Measurements from ENCODE around the gene EFTUD2. TPM values are rescaled to one million over a fixed set of nuclear protein-coding genes. Genes with fewer than 3 reads are reported as not detected.
A peak's percentile ranks its signal among the peaks of the same experiment; 100 is the strongest.

The EFTUD2 gene
- total and polyA plus RNA-seq, 11 donors = 21.3 to 106 (median 65.0) TPM

- H3K27me3 ChIP-seq = no peaks in the 10 kb centered on the region
- H3K9me3 ChIP-seq = no peaks in the 10 kb centered on the region
- peak in 4 of 5 donors; percentile 30 to 70 (median 56) for DNase-seq
- peaks cover 0 to 14% (median 2%) of the 10 kb centered on the region in 12 donors for H3K4me1 ChIP-seq
- H3K4me3 ChIP-seq = peak within 1 kb of the TSS in 11 of 12 donors; percentile 8 to 48 (median 32)
- TF ChIP-seq CTCF (IDR thresholded peaks at IDR 0.05) = no peak
- no peak for TF ChIP-seq POLR2A (IDR thresholded peaks at IDR 0.05)
- WGBS, 4 donors = 56 to 74% (median 65%) methylated on average over 2 of the region's 2 CpGs
- ATAC-seq = peak in 1 of 4 donors; percentile 16
- peak within 1 kb of the TSS in 10 of 12 donors; percentile 6 to 68 (median 60) for H3K27ac ChIP-seq
- intact Hi-C loops (cut with DNase I) = loop anchor here in 1 of 10 donors (5.0 kb wide), 1 partner anchor 40 kb away; no protein-coding TSS in a partner anchor
- H3K36me3 ChIP-seq = peaks cover 0 to 35% (median 28%) of the 10 kb centered on the region in 9 donors
These were observed 51.7 kb downstream of the EFTUD2 start, which contains the start of gene HIGD1B for GRCh38 chr17:44847586-44847985. Gene HIGD1B, plus strand, starts transcription at chr17:44847883. Its CDS starts 270 bp downstream, at chr17:44848153.

- TF ChIP-seq POLR2A (IDR thresholded peaks at IDR 0.05) (no peak), CTCF (IDR thresholded peaks at IDR 0.05) (no peak)
- no peaks in the 10 kb centered on the region for H3K9me3 ChIP-seq
- DNase-seq = no peak
These were observed 53.0 kb downstream of the EFTUD2 start for GRCh38 chr17:44846206-44846605.

GRCh38 chr17:44844390-44844830 is 54.8 kb downstream of the EFTUD2 start:
- Histone ChIP-seq H3K27ac (peak overlapping the region in 7 of 12 donors; percentile 0 to 67 (median 57)), H3K27me3 (no peaks in the 10 kb centered on the region), H3K4me1 (peaks cover 0 to 21% (median 2%) of the 10 kb centered on the region in 12 donors), H3K4me3 (no peak overlapping the region), H3K36me3 (peaks cover 0 to 4% (median 0%) of the 10 kb centered on the region in 9 donors), H3K9me3 (no peaks in the 10 kb centered on the region)
- TF ChIP-seq CTCF (IDR thresholded peaks at IDR 0.05) = peak in 2 of 12 donors; percentile 10 to 11
- TF ChIP-seq POLR2A (IDR thresholded peaks at IDR 0.05) = no peak
- ATAC-seq = peak; percentile 55 to 77 (median 60)
- DNase-seq = peak; percentile 67 to 81 (median 73)
- intact Hi-C loops (cut with DNase I) = loop anchor here in 1 of 10 donors (5.0 kb wide), 1 partner anchor 57 kb away; no protein-coding TSS in a partner anchor
- 59 to 67% (median 64%) methylated on average over 1 of the region's 1 CpG for WGBS, 4 donors

More at GRCh38 chr17:44846206-44846605, 53.0 kb downstream of the EFTUD2 start:
- ATAC-seq = no peak
- intact Hi-C loops (cut with DNase I) = loop anchor here in 1 of 10 donors (5.0 kb wide), 1 partner anchor 39 kb away; no protein-coding TSS in a partner anchor
- H3K4me3 ChIP-seq = no peak overlapping the region
- H3K4me1 ChIP-seq = peaks cover 0 to 21% (median 2%) of the 10 kb centered on the region in 12 donors
- H3K27ac ChIP-seq = peak overlapping the region in 3 of 12 donors; percentile 13 to 59 (median 17)
- H3K27me3 ChIP-seq = no peaks in the 10 kb centered on the region
- WGBS, 4 donors = 80 to 84% (median 82%) methylated on average over 8 of the region's 8 CpGs
- H3K36me3 ChIP-seq = peaks cover 0 to 21% (median 14%) of the 10 kb centered on the region in 9 donors

- ATAC-seq (peak in 3 of 4 donors; percentile 85 to 86 (median 86)), DNase-seq (peak in 4 of 5 donors; percentile 29 to 59 (median 50))
- Histone ChIP-seq H3K4me1 (peaks cover 0 to 21% (median 2%) of the 10 kb centered on the region in 12 donors), H3K36me3 (no peaks in the 10 kb centered on the region), H3K27ac (peak overlapping the region in 10 of 12 donors; percentile 42 to 69 (median 56)), H3K9me3 (no peaks in the 10 kb centered on the region), H3K27me3 (no peaks in the 10 kb centered on the region), H3K4me3 (no peak overlapping the region)
- TF ChIP-seq CTCF (IDR thresholded peaks at IDR 0.05) (no peak), POLR2A (IDR thresholded peaks at IDR 0.05) (no peak)
- 38 to 41% (median 40%) methylated on average over 5 of the region's 5 CpGs for WGBS, 4 donors
- intact Hi-C loops (cut with DNase I) = loop anchor here in 1 of 10 donors (5.0 kb wide), 1 partner anchor 55 kb away; no protein-coding TSS in a partner anchor
These were observed 56.5 kb downstream of the EFTUD2 start for GRCh38 chr17:44842748-44843147.
